A172 (cell line): ENCODE results near the gene INHBE. TPM values are rescaled to one million over a fixed set of nuclear protein-coding genes. Genes with fewer than 3 reads are reported as not detected.
"Not testable (repeated sequence)": the region's sequence is repeated elsewhere in the genome, so short reads cannot be mapped to it uniquely, and the experiment has no call there.

Experiments
- DNase-seq: peaks from one replicate; pipeline ENCODE4 v3.0.0-alpha.2; 2015; ENCODE audit warnings: low spot score
- total RNA-seq: library from RNA; depleted of rRNA; stranded (reverse); fragments of >200 nt; shearing (Covaris generic); gene quantifications from 2 replicates; pipeline ENCODE4 v1.2.3, GENCODE V29; 2014

INHBE gene
- total RNA-seq, 1 experiment from 2014 or later = 0.17 TPM

GRCh38 chr12:57475271-57476161 is 20.4 kb downstream of the INHBE start:
- DNase-seq = no peak

GRCh38 chr12:57476162-57476992 is 21.3 kb downstream of the INHBE start:
- DNase-seq = no peak

- no peak for DNase-seq
These were observed 22.0 kb downstream of the INHBE start for GRCh38 chr12:57476993-57477709.

GRCh38 chr12:57477710-57478681 is 22.9 kb downstream of the INHBE start:
- DNase-seq = peak; percentile 36

- no peak for DNase-seq
These were observed 23.9 kb downstream of the INHBE start for GRCh38 chr12:57479043-57479375.

GRCh38 chr12:57479376-57480115 is 24.4 kb downstream of the INHBE start, which contains the start of gene ARHGAP9:
ARHGAP9 (minus strand) TSS chr12:57479866; CDS start chr12:57479406, 460 bp downstream.
- DNase-seq = no peak

GRCh38 chr12:57481671-57482070 is 26.6 kb downstream of the INHBE start:
- DNase-seq = no peak

GRCh38 chr12:57483466-57483865 is 28.4 kb downstream of the INHBE start:
- DNase-seq = peak; percentile 46

GRCh38 chr12:57485695-57486094 is 30.6 kb downstream of the INHBE start:
- DNase-seq = no peak

GRCh38 chr12:57487055-57487596 is 32.0 kb downstream of the INHBE start:
- no peak for DNase-seq

GRCh38 chr12:57487597-57488401 is 32.7 kb downstream of the INHBE start, which contains the start of gene MARS1:
MARS1 (plus strand) TSS chr12:57488068; CDS start chr12:57488091, 23 bp downstream.
- DNase-seq = peak; percentile 93

- no peak for DNase-seq
These were observed 33.5 kb downstream of the INHBE start for GRCh38 chr12:57488402-57489156.

GRCh38 chr12:57489157-57489641 is 34.1 kb downstream of the INHBE start:
- DNase-seq = no peak

- DNase-seq = no peak
These were observed 35.0 kb downstream of the INHBE start for GRCh38 chr12:57490126-57490525.

- no peak for DNase-seq
These were observed 36.5 kb downstream of the INHBE start for GRCh38 chr12:57491393-57492280.

GRCh38 chr12:57495051-57495701 is 40.1 kb downstream of the INHBE start:
- DNase-seq = not testable (repeated sequence)
